ENCODE results near the gene CFAP61.
A peak's percentile ranks its signal among the peaks of the same experiment; 100 is the strongest.

The CFAP61 gene

DNA sequence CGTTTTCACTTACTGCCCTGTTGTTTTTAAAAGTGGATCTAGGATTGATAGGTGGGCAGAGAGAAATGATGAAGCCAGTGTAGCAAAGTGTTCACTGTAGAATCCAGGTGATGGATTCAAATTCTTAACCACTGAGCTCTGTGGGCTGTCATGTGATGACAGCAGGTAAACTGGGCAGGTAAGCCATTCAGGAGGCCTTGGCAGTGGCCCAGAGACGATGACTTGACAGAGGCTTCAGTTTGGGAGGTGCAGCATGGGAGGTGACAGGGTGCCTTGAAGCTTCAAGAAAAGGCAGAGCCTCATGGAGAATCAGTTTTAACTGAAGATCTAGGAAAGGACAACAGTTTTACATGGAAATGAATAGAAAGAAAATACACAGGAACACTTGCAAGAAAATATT, 33.2 kb upstream of the CFAP61 start:
- Histone ChIP-seq H2AK5ac (ENCODE audit: low read length, severe bottlenecking) (no peak overlapping the region), H3K9me3 (ENCODE audit: control insufficient read depth, low read length) (no peaks in the 10 kb centered on the region), H3K4me1 (ENCODE audit: control insufficient read depth, insufficient read depth, low read depth, low read length) (peaks cover 11% of the 10 kb centered on the region), H2AFZ (ENCODE audit: low read depth, low read length) (no peak overlapping the region), H3K4me2 (ENCODE audit: low read length, poor library complexity, severe bottlenecking) (no peak overlapping the region), H2BK120ac (ENCODE audit: low read depth, low read length) (no peak overlapping the region), H2BK5ac (ENCODE audit: low read depth, low read length, poor library complexity, severe bottlenecking) (no peak overlapping the region), H3K18ac (ENCODE audit: low read depth in 1 of 2, low read length in 2 of 2) (no peak overlapping the region), H2BK12ac (ENCODE audit: low read length in 2 of 2) (no peak overlapping the region), H3K27me3 (ENCODE audit: control insufficient read depth in 1 of 2, insufficient read depth in 1 of 2, low read length in 2 of 2) (no peaks in the 10 kb centered on the region), H3K4me3 (ENCODE audit: insufficient read depth in 1 of 2, low read depth in 1 of 2, low read length in 2 of 2) (peak overlapping the region in 1 of 2 experiments; percentile 94), H4K91ac (ENCODE audit: low read length) (no peak overlapping the region), H3K9ac (ENCODE audit: low read length) (peak overlapping the region; percentile 90), H4K8ac (ENCODE audit: low read length) (no peak overlapping the region), H3K23ac (ENCODE audit: low read length in 2 of 2) (no peak overlapping the region), H3K36me3 (ENCODE audit: control insufficient read depth in 1 of 2, insufficient read depth in 2 of 2, low read depth in 1 of 2, low read length in 2 of 2) (peaks cover 10 to 23% of the 10 kb centered on the region in 2 experiments), H2BK15ac (ENCODE audit: low read depth, poor library complexity, severe bottlenecking) (no peak overlapping the region), H3K14ac (ENCODE audit: low read length in 2 of 2) (no peak overlapping the region), H3K79me1 (replicated peaks; ENCODE audit: low read length, poor library complexity, severe bottlenecking) (peaks cover 2% of the 10 kb centered on the region), H3K4ac (ENCODE audit: low read depth in 1 of 2, low read length in 2 of 2) (no peak overlapping the region), H3K27ac (ENCODE audit: low read length, poor library complexity, severe bottlenecking) (no peak overlapping the region)
- no peak for DNase-seq
- WGBS: 100% methylated on average over 2 of the region's 2 CpGs

DNA sequence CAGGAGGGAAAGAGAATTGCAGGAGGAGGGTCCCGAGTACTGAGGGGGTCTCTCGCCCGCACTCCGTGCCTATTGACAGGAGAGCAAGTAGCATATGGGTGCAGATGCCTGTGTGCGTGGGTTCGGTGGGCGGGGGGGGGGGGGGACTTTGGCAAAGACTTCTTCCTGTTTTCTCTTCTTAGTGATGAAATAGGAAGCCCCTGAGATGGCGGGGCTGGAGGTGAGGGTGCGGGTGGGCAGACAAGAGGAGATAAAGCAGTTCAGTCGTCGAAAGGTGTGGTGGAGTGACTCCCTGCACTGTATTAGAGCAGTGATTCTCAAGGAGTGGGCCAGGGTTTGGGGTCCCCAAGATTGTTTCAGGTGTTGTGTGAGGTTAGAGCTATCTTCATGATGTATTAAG, 31.4 kb upstream of the CFAP61 start:
- Histone ChIP-seq H3K9ac (ENCODE audit: low read length) (no peak overlapping the region), H3K27me3 (ENCODE audit: control insufficient read depth in 1 of 2, insufficient read depth in 1 of 2, low read length in 2 of 2) (no peaks in the 10 kb centered on the region), H2BK5ac (ENCODE audit: low read depth, low read length, poor library complexity, severe bottlenecking) (no peak overlapping the region)

DNA sequence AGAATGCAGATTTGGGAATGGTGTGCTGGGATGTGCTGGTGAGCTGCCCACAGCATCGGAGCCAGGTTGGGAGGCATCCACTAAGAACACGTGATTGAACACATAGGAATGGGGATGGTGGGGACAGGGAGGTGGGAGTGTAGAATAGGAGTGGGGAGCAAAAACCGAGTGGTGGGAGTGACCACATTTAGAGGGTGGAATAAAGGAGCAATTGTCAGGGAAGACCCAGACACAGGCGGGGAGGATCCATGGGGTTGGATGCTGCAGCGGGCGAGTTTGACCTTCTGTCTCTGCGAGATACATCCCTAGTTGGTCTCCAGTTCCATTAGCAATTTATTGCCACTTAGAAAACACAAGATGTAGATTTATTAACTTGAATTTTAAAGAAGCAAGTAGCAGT, 30.5 kb upstream of the CFAP61 start:
- no peaks in the 10 kb centered on the region for H3K9me3 ChIP-seq (ENCODE audit: control insufficient read depth, low read length)
- no peak overlapping the region for H3K4me2 ChIP-seq (ENCODE audit: low read length, poor library complexity, severe bottlenecking)
- no peak overlapping the region for H3K4me3 ChIP-seq (ENCODE audit: insufficient read depth in 1 of 2, low read depth in 1 of 2, low read length in 2 of 2)
- H3K27me3 ChIP-seq (ENCODE audit: control insufficient read depth in 1 of 2, insufficient read depth in 1 of 2, low read length in 2 of 2): no peaks in the 10 kb centered on the region
- H3K4me1 ChIP-seq (ENCODE audit: control insufficient read depth, insufficient read depth, low read depth, low read length): peaks cover 13% of the 10 kb centered on the region
- H3K14ac ChIP-seq (ENCODE audit: low read length in 2 of 2): no peak overlapping the region
- H2AK5ac ChIP-seq (ENCODE audit: low read length, severe bottlenecking): no peak overlapping the region
- no peak overlapping the region for H4K91ac ChIP-seq (ENCODE audit: low read length)
- H4K8ac ChIP-seq (ENCODE audit: low read length): no peak overlapping the region
- no peak overlapping the region for H2BK15ac ChIP-seq (ENCODE audit: low read depth, poor library complexity, severe bottlenecking)
- H3K27ac ChIP-seq (ENCODE audit: low read length, poor library complexity, severe bottlenecking): no peak overlapping the region
- peaks cover 10 to 39% of the 10 kb centered on the region in 2 experiments for H3K36me3 ChIP-seq (ENCODE audit: control insufficient read depth in 1 of 2, insufficient read depth in 2 of 2, low read depth in 1 of 2, low read length in 2 of 2)
- H2BK5ac ChIP-seq (ENCODE audit: low read depth, low read length, poor library complexity, severe bottlenecking): no peak overlapping the region
- H3K23ac ChIP-seq (ENCODE audit: low read length in 2 of 2): no peak overlapping the region
- H3K79me1 ChIP-seq (replicated peaks; ENCODE audit: low read length, poor library complexity, severe bottlenecking): peaks cover 2% of the 10 kb centered on the region
- H3K9ac ChIP-seq (ENCODE audit: low read length): peak overlapping the region; percentile 20
- no peak overlapping the region for H2AFZ ChIP-seq (ENCODE audit: low read depth, low read length)
- WGBS: 93% methylated on average over 4 of the region's 7 CpGs
- H3K4ac ChIP-seq (ENCODE audit: low read depth in 1 of 2, low read length in 2 of 2): no peak overlapping the region
- no peak for DNase-seq
- H2BK120ac ChIP-seq (ENCODE audit: low read depth, low read length): no peak overlapping the region
- no peak overlapping the region for H3K18ac ChIP-seq (ENCODE audit: low read depth in 1 of 2, low read length in 2 of 2)
- H2BK12ac ChIP-seq (ENCODE audit: low read length in 2 of 2): no peak overlapping the region

More for the DNA sequence above, 31.4 kb upstream of the CFAP61 start:
- Histone ChIP-seq H2BK12ac (ENCODE audit: low read length in 2 of 2) (no peak overlapping the region), H3K9me3 (ENCODE audit: control insufficient read depth, low read length) (no peaks in the 10 kb centered on the region), H3K79me1 (replicated peaks; ENCODE audit: low read length, poor library complexity, severe bottlenecking) (peaks cover 2% of the 10 kb centered on the region), H3K4ac (ENCODE audit: low read depth in 1 of 2, low read length in 2 of 2) (no peak overlapping the region), H4K91ac (ENCODE audit: low read length) (no peak overlapping the region), H2BK15ac (ENCODE audit: low read depth, poor library complexity, severe bottlenecking) (no peak overlapping the region), H3K4me3 (ENCODE audit: insufficient read depth in 1 of 2, low read depth in 1 of 2, low read length in 2 of 2) (no peak overlapping the region), H3K14ac (ENCODE audit: low read length in 2 of 2) (no peak overlapping the region), H4K8ac (ENCODE audit: low read length) (peak overlapping the region; percentile 32), H3K18ac (ENCODE audit: low read depth in 1 of 2, low read length in 2 of 2) (no peak overlapping the region), H2AK5ac (ENCODE audit: low read length, severe bottlenecking) (peak overlapping the region; percentile 74), H3K27ac (ENCODE audit: low read length, poor library complexity, severe bottlenecking) (no peak overlapping the region), H3K36me3 (ENCODE audit: control insufficient read depth in 1 of 2, insufficient read depth in 2 of 2, low read depth in 1 of 2, low read length in 2 of 2) (peaks cover 10 to 30% of the 10 kb centered on the region in 2 experiments), H3K23ac (ENCODE audit: low read length in 2 of 2) (no peak overlapping the region), H3K4me2 (ENCODE audit: low read length, poor library complexity, severe bottlenecking) (no peak overlapping the region), H2BK120ac (ENCODE audit: low read depth, low read length) (no peak overlapping the region), H2AFZ (ENCODE audit: low read depth, low read length) (no peak overlapping the region), H3K4me1 (ENCODE audit: control insufficient read depth, insufficient read depth, low read depth, low read length) (peaks cover 13% of the 10 kb centered on the region)
- WGBS: 95% methylated on average over 11 of the region's 11 CpGs
- no peak for DNase-seq

GRCh38 chr20:20022498-20022897, 29.8 kb upstream of the CFAP61 start:
- Histone ChIP-seq H3K27ac (ENCODE audit: low read length, poor library complexity, severe bottlenecking) (no peak overlapping the region), H3K79me1 (replicated peaks; ENCODE audit: low read length, poor library complexity, severe bottlenecking) (peaks cover 2% of the 10 kb centered on the region), H2AK5ac (ENCODE audit: low read length, severe bottlenecking) (no peak overlapping the region), H2BK5ac (ENCODE audit: low read depth, low read length, poor library complexity, severe bottlenecking) (no peak overlapping the region), H3K4me2 (ENCODE audit: low read length, poor library complexity, severe bottlenecking) (no peak overlapping the region), H2AFZ (ENCODE audit: low read depth, low read length) (no peak overlapping the region), H3K9me3 (ENCODE audit: control insufficient read depth, low read length) (no peaks in the 10 kb centered on the region), H3K23ac (ENCODE audit: low read length in 2 of 2) (peak overlapping the region in 1 of 2 experiments; percentile 1), H3K36me3 (ENCODE audit: control insufficient read depth in 1 of 2, insufficient read depth in 2 of 2, low read depth in 1 of 2, low read length in 2 of 2) (peaks cover 10 to 46% of the 10 kb centered on the region in 2 experiments), H3K18ac (ENCODE audit: low read depth in 1 of 2, low read length in 2 of 2) (no peak overlapping the region), H2BK12ac (ENCODE audit: low read length in 2 of 2) (no peak overlapping the region), H3K4me1 (ENCODE audit: control insufficient read depth, insufficient read depth, low read depth, low read length) (peaks cover 12% of the 10 kb centered on the region), H3K9ac (ENCODE audit: low read length) (peak overlapping the region; percentile 20), H2BK120ac (ENCODE audit: low read depth, low read length) (no peak overlapping the region), H3K4me3 (ENCODE audit: insufficient read depth in 1 of 2, low read depth in 1 of 2, low read length in 2 of 2) (no peak overlapping the region), H3K14ac (ENCODE audit: low read length in 2 of 2) (no peak overlapping the region), H4K8ac (ENCODE audit: low read length) (no peak overlapping the region), H3K27me3 (ENCODE audit: control insufficient read depth in 1 of 2, insufficient read depth in 1 of 2, low read length in 2 of 2) (no peaks in the 10 kb centered on the region), H2BK15ac (ENCODE audit: low read depth, poor library complexity, severe bottlenecking) (no peak overlapping the region), H4K91ac (ENCODE audit: low read length) (no peak overlapping the region), H3K4ac (ENCODE audit: low read depth in 1 of 2, low read length in 2 of 2) (peak overlapping the region in 1 of 2 experiments; percentile 20)
- DNase-seq: no peak
